Endothelial cell of umbilical vein (primary cell): ENCODE data around the gene SLC2A6. TPM values are rescaled to one million over a fixed set of nuclear protein-coding genes. Genes with fewer than 3 reads are reported as not detected.

Experiments used
- BruUV-seq: library from RNA; stranded (reverse); fragments of 400-500 nt; replicated peaks from 2 replicates; lab custom pipeline; 2021; lab: Mats Ljungman, UMichigan
- CTCF ChIA-PET: fragments of 300-600, 350-600 bp; sonication (Branson Sonifier 250); formaldehyde crosslinking; loops from one replicate; lab custom pipeline; 2021; ENCODE audit warnings: antibody characterized with exemption, inconsistent platforms; lab: Charles Lee
- POLR2A ChIA-PET: fragments of 300-600, 350-600 bp; sonication (Branson Sonifier 250); formaldehyde crosslinking; loops from one replicate; lab custom pipeline; 2021; ENCODE audit warnings: antibody characterized with exemption, inconsistent platforms; lab: Charles Lee
- DNase-seq: peaks from one replicate; pipeline ENCODE4 v3.0.0-alpha.2; 2011; ENCODE audit warnings: low read depth, low spot score
- FAIRE-seq: peaks from 2 replicates; lab custom pipeline; 2011; peaks lifted over from hg19 to GRCh38; lab: Jason Lieb, UNC
- H2AFZ ChIP-seq: 2 replicates; pipeline ENCODE4 v1.6.0; 2012; ENCODE audit warnings: low read depth, low read length, control low read depth, inconsistent platforms
- H3K27ac ChIP-seq: 2 replicates; pipeline ENCODE4 v1.5.1; 2011; ENCODE audit warnings: low read depth, mild to moderate bottlenecking, control low read depth, low read length, moderate library complexity; ENCODE audit not compliant: insufficient read depth
- H3K27me3 ChIP-seq, 2 experiments: 2 replicates each; pipeline versions ENCODE4 v1.6.0 to v1.6.1; 2011; ENCODE audit warnings: low read length in 2 of 2, mixed read lengths in 1 of 2; ENCODE audit not compliant: control insufficient read depth in 2 of 2, insufficient read depth in 2 of 2
- H3K36me3 ChIP-seq, 2 experiments: 2 replicates in 1 of 2; 3 replicates in 1 of 2; pipeline ENCODE4 v1.5.1; 2011; ENCODE audit warnings: low read length in 2 of 2, mild to moderate bottlenecking in 1 of 2, moderate library complexity in 1 of 2; ENCODE audit not compliant: control insufficient read depth in 2 of 2, insufficient read depth in 2 of 2; ENCODE audit errors: extremely low read depth in 1 of 2
- H3K4me1 ChIP-seq: 3 replicates; pipeline ENCODE4 v1.5.1; 2011; ENCODE audit warnings: mild to moderate bottlenecking, low read length; ENCODE audit not compliant: control insufficient read depth, insufficient read depth; ENCODE audit errors: extremely low read depth
- H3K4me2 ChIP-seq: 2 replicates; pipeline ENCODE4 v1.6.1; 2011; ENCODE audit warnings: low read length, control low read depth, mixed read lengths; ENCODE audit not compliant: insufficient read depth
- H3K4me3 ChIP-seq, 3 experiments: fragments of 200-600 bp in 1 of 3; sonication (generic), shearing (Covaris generic) in 1 of 3; replicated peaks in 1 of 3; 2 replicates each; pipeline ENCODE4 v1.5.1; 2011 to 2016; ENCODE audit warnings: control low read depth in 3 of 3, low read length in 3 of 3, mild to moderate bottlenecking in 2 of 3, inconsistent platforms in 1 of 3, low read depth in 1 of 3, moderate library complexity in 1 of 3; ENCODE audit not compliant: insufficient read depth in 1 of 3
- H3K79me2 ChIP-seq: 2 replicates; pipeline ENCODE4 v1.6.0; 2012; ENCODE audit warnings: low read length, inconsistent platforms; ENCODE audit not compliant: control insufficient read depth, insufficient read depth
- H3K9ac ChIP-seq: replicated peaks from 2 replicates; pipeline ENCODE3; 2011; ENCODE audit warnings: low read length, control low read depth; ENCODE audit not compliant: insufficient read depth; ENCODE audit errors: extremely low read depth
- H3K9me1 ChIP-seq: replicated peaks from 3 replicates; pipeline ENCODE4 v1.6.0; 2011; ENCODE audit warnings: mild to moderate bottlenecking, low read length; ENCODE audit not compliant: control insufficient read depth, insufficient read depth; ENCODE audit errors: extremely low read depth
- H3K9me3 ChIP-seq: replicated peaks from 2 replicates; pipeline ENCODE4 v1.5.1; 2012; ENCODE audit warnings: low read length, inconsistent platforms; ENCODE audit not compliant: control insufficient read depth, insufficient read depth
- H4K20me1 ChIP-seq: replicated peaks from 2 replicates; pipeline ENCODE3; 2011; ENCODE audit warnings: mild to moderate bottlenecking, low read length; ENCODE audit not compliant: control insufficient read depth, insufficient read depth; ENCODE audit errors: extremely low read depth
- EZH2 ChIP-seq: IDR thresholded peaks from 2 replicates; pipeline ENCODE4 v1.6.1; 2012; ENCODE audit warnings: borderline replicate concordance, low read depth, mild to moderate bottlenecking, moderate library complexity, low read length, inconsistent platforms; ENCODE audit not compliant: severe bottlenecking
- FOS ChIP-seq: IDR thresholded peaks from 2 replicates; pipeline ENCODE4 v1.6.1; 2011; ENCODE audit warnings: mild to moderate bottlenecking, low read length, moderate library complexity, borderline replicate concordance; ENCODE audit not compliant: insufficient read depth
- GATA2 ChIP-seq: IDR thresholded peaks from 2 replicates; pipeline ENCODE4 v1.7.0; 2011; ENCODE audit warnings: low read depth, mild to moderate bottlenecking, moderate library complexity, mixed read lengths, low read length; ENCODE audit not compliant: insufficient read length, insufficient read depth
- JUN ChIP-seq: IDR thresholded peaks from 2 replicates; pipeline ENCODE4 v1.6.1; 2011; ENCODE audit warnings: borderline replicate concordance, low read depth; ENCODE audit not compliant: insufficient read length, insufficient read depth
- MYC ChIP-seq: IDR thresholded peaks from one replicate; pipeline ENCODE4 v1.6.1; 2011; ENCODE audit warnings: mild to moderate bottlenecking, low read depth, low read length
- POLR2A ChIP-seq: IDR thresholded peaks from 2 replicates; pipeline ENCODE4 v1.6.1; 2012; ENCODE audit warnings: low read depth, mild to moderate bottlenecking, control low read depth, low read length
- POLR2AphosphoS5 ChIP-seq: IDR thresholded peaks from 2 replicates; pipeline ENCODE4 v1.6.1; 2012; ENCODE audit warnings: low read depth, mild to moderate bottlenecking, control low read depth, low read length, moderate library complexity; ENCODE audit not compliant: insufficient read depth
- dilution Hi-C: fragments of 300-500 bp; cut with MboI; formaldehyde crosslinking; loops from one replicate; pipeline ENCODE4 v1.15.0; 2019; ENCODE audit warnings: low sequenced_read_pairs; ENCODE audit not compliant: extremely low pct_ligation_motif_present
- intact Hi-C: fragments of 100-400 bp; cut with micrococcal nuclease; formaldehyde crosslinking; loops from one replicate; pipeline ENCODE4 v1.10.0; 2022
- polyA plus RNA-seq, 4 experiments: library from polyadenylated mRNA; depleted of rRNA in 3 of 4; stranded (reverse) in 3 of 4; unstranded in 1 of 4; fragments of >200 nt; gene quantifications; 2 replicates each; pipeline versions ENCODE4 v1.2.1 to v1.2.3, GENCODE V29; 2011 to 2012; ENCODE audit warnings: missing spikeins in 1 of 4
- total RNA-seq: library from RNA; stranded (reverse); gene quantifications from 2 replicates; pipeline ENCODE4 v1.2.3, GENCODE V29; 2021
- TF ChIP-seq, protein P1 (sequence below), 2 donors: IDR thresholded peaks; 1 replicate in 1 of 2; 2 replicates in 1 of 2; pipeline ENCODE4 v1.5.1; 2011; ENCODE audit warnings: low read length in 2 of 2, mild to moderate bottlenecking in 2 of 2, moderate library complexity in 2 of 2, control low read depth in 1 of 2, inconsistent platforms in 1 of 2, low read depth in 1 of 2; ENCODE audit not compliant: insufficient read depth in 1 of 2; ENCODE audit errors: extremely low read depth in 1 of 2

SLC2A6 gene
- total and polyA plus RNA-seq, 2 donors (not counting 3 experiments of a cell fraction or from before 2014, with no cell fraction given): 35.7 to 39.6 TPM

GRCh38 chr9:133509179-133510083 lies 30.5 kb upstream of the SLC2A6 start:
- no peaks in the 10 kb centered on the region for H3K9me1 ChIP-seq
- FAIRE-seq (no peak), DNase-seq (no peak)
- H3K4me1 ChIP-seq: no peaks in the 10 kb centered on the region
- CTCF ChIA-PET: interaction anchor here (0.9 to 1.2 kb wide), 2 partner anchors 23 to 216 kb away, joined by 3 to 4 read pairs; no protein-coding TSS in a partner anchor
- H4K20me1 ChIP-seq: no peaks in the 10 kb centered on the region
- H3K4me3 ChIP-seq: no peak overlapping the region
- no peak overlapping the region for H3K9ac ChIP-seq
- H3K9me3 ChIP-seq: no peaks in the 10 kb centered on the region
- H3K4me2 ChIP-seq: no peak overlapping the region
- dilution Hi-C loops (no loop called here), intact Hi-C loops (no loop called here)
- BruUV-seq: no TSS peak
- H3K27ac ChIP-seq: no peak overlapping the region
- TF ChIP-seq FOS (no peak), JUN (no peak), GATA2 (no peak), POLR2A (no peak), MYC (no peak), POLR2AphosphoS5 (no peak), EZH2 (no peak)
- TF ChIP-seq, protein P1, sequence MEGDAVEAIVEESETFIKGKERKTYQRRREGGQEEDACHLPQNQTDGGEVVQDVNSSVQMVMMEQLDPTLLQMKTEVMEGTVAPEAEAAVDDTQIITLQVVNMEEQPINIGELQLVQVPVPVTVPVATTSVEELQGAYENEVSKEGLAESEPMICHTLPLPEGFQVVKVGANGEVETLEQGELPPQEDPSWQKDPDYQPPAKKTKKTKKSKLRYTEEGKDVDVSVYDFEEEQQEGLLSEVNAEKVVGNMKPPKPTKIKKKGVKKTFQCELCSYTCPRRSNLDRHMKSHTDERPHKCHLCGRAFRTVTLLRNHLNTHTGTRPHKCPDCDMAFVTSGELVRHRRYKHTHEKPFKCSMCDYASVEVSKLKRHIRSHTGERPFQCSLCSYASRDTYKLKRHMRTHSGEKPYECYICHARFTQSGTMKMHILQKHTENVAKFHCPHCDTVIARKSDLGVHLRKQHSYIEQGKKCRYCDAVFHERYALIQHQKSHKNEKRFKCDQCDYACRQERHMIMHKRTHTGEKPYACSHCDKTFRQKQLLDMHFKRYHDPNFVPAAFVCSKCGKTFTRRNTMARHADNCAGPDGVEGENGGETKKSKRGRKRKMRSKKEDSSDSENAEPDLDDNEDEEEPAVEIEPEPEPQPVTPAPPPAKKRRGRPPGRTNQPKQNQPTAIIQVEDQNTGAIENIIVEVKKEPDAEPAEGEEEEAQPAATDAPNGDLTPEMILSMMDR (IDR thresholded peaks at IDR 0.05; ENCODE audit: extremely low read depth in 1 of 2, insufficient read depth in 1 of 2, low read depth in 1 of 2, low read length in 2 of 2): no peak
- peaks cover 0 to 3% of the 10 kb centered on the region in 2 experiments for H3K27me3 ChIP-seq
- no peaks in the 10 kb centered on the region for H3K79me2 ChIP-seq
- no peaks in the 10 kb centered on the region for H3K36me3 ChIP-seq
- POLR2A ChIA-PET: no interaction called here
- no peak overlapping the region for H2AFZ ChIP-seq
